Left lung (tissue), 10 donors: ENCODE data around the gene MKS1. TPM values are rescaled to one million over a fixed set of nuclear protein-coding genes. Genes with fewer than 3 reads are reported as not detected.

Source experiments
- ATAC-seq: fragments of 200-7000 bp; cut with Tn5 transposase; one replicate; pipeline ENCODE4 v1.9.1; 2020; ENCODE audit warnings: moderate library complexity
- DNase-seq, 4 donors: peaks; one replicate each; pipeline ENCODE4 v3.0.0-alpha.2; 2013 to 2020
- H3K27ac ChIP-seq, 2 donors: fragments of 200-600 bp; sonication (generic) in 1 of 2; one replicate each; pipeline versions ENCODE4 v1.5.0 to v1.8.0; 2020 to 2021
- H3K27me3 ChIP-seq, 2 donors: fragments of 200-600 bp; sonication (generic) in 1 of 2; one replicate each; pipeline versions ENCODE4 v1.5.0 to v1.8.0; 2020 to 2021
- H3K36me3 ChIP-seq, 2 donors: fragments of 200-600 bp; sonication (generic) in 1 of 2; one replicate each; pipeline versions ENCODE4 v1.5.0 to v1.8.0; 2020 to 2021
- H3K4me1 ChIP-seq, 2 donors: fragments of 200-600 bp; one replicate each; pipeline ENCODE4 v1.8.0; 2021
- H3K4me3 ChIP-seq, 2 donors: fragments of 200-600 bp; sonication (generic) in 1 of 2; one replicate each; pipeline versions ENCODE4 v1.5.0 to v1.8.0; 2020 to 2021; ENCODE audit warnings: mild to moderate bottlenecking in 1 of 2
- H3K9me3 ChIP-seq, 2 donors: fragments of 200-600 bp; sonication (generic) in 1 of 2; one replicate each; pipeline versions ENCODE4 v1.5.0 to v1.8.0; 2020 to 2021
- CTCF ChIP-seq, 2 donors: fragments of 200-600 bp; sonication (generic) in 1 of 2; IDR thresholded peaks; one replicate each; pipeline versions ENCODE4 v1.5.0 to v1.8.0; 2021; ENCODE audit warnings: antibody characterized with exemption in 2 of 2
- intact Hi-C, 2 donors: fragments of 100-400 bp; cut with DNase I; formaldehyde crosslinking; loops; one replicate each; pipeline versions ENCODE4 v1.11.2 to v1.14.2; 2022
- polyA plus RNA-seq, 6 donors: library from polyadenylated mRNA; unstranded; fragments of 120-200 nt; gene quantifications; one replicate each; pipeline ENCODE4 v1.2.1, GENCODE V29; 2013; ENCODE audit not compliant: insufficient read length in 6 of 6
- total RNA-seq, 2 donors: library from RNA; stranded (reverse); fragmentation: NEBNext Ultra II Directional; extraction: Animal tissue kit (Norgen Biotek cat#: 25700); gene quantifications; one replicate each; pipeline ENCODE4 v1.2.1, GENCODE V29; 2021
- donor health status: DM: no; HTN: yes; CAD: no.
- donor health status: DM: no; HTN: no; CAD: no.

MKS1 gene
- total and polyA plus RNA-seq, 8 donors = 16.4 to 46.8 (median 37.7) TPM

- peak; percentile 68 to 94 (median 75) for DNase-seq
- H3K4me1 ChIP-seq = peaks cover 2 to 19% of the 10 kb centered on the region in 2 donors
- ATAC-seq = peak; percentile 97
- no peak overlapping the region for H3K27ac ChIP-seq
- intact Hi-C loops = no loop called here
- peaks cover 6 to 61% of the 10 kb centered on the region in 2 donors for H3K27me3 ChIP-seq
- peak; percentile 92 to 97 for TF ChIP-seq CTCF (IDR thresholded peaks at IDR 0.05)
- H3K9me3 ChIP-seq = no peaks in the 10 kb centered on the region
- H3K36me3 ChIP-seq = no peaks in the 10 kb centered on the region
- peak overlapping the region; percentile 29 to 39 for H3K4me3 ChIP-seq
These were observed 30.4 kb upstream of the MKS1 start for GRCh38 chr17:58249270-58250133.

GRCh38 chr17:58248955-58249269, 29.9 kb upstream of the MKS1 start:
- Histone ChIP-seq H3K9me3 (no peaks in the 10 kb centered on the region), H3K27ac (no peak overlapping the region), H3K4me3 (peak overlapping the region in 1 of 2 donors; percentile 39), H3K36me3 (no peaks in the 10 kb centered on the region), H3K27me3 (peaks cover 6 to 58% of the 10 kb centered on the region in 2 donors), H3K4me1 (peaks cover 2 to 19% of the 10 kb centered on the region in 2 donors)
- peak; percentile 9 for ATAC-seq
- DNase-seq = no peak
- intact Hi-C loops = no loop called here
- no peak for TF ChIP-seq CTCF (IDR thresholded peaks at IDR 0.05)

- Histone ChIP-seq H3K27ac (no peak overlapping the region), H3K4me3 (no peak overlapping the region), H3K9me3 (no peaks in the 10 kb centered on the region), H3K4me1 (peaks cover 2 to 19% of the 10 kb centered on the region in 2 donors), H3K36me3 (no peaks in the 10 kb centered on the region), H3K27me3 (peaks cover 6 to 59% of the 10 kb centered on the region in 2 donors)
- DNase-seq (no peak), ATAC-seq (no peak)
- TF ChIP-seq CTCF (IDR thresholded peaks at IDR 0.05) = no peak
- intact Hi-C loops = no loop called here
These were observed 28.7 kb upstream of the MKS1 start for GRCh38 chr17:58247511-58248363.

GRCh38 chr17:58246781-58247180, 27.7 kb upstream of the MKS1 start:
- H3K4me3 ChIP-seq = no peak overlapping the region
- peaks cover 2 to 19% of the 10 kb centered on the region in 2 donors for H3K4me1 ChIP-seq
- intact Hi-C loops = no loop called here
- H3K27ac ChIP-seq = no peak overlapping the region
- no peak for TF ChIP-seq CTCF (IDR thresholded peaks at IDR 0.05)
- ATAC-seq = no peak
- no peaks in the 10 kb centered on the region for H3K9me3 ChIP-seq
- H3K36me3 ChIP-seq = no peaks in the 10 kb centered on the region
- H3K27me3 ChIP-seq = peaks cover 6 to 58% of the 10 kb centered on the region in 2 donors
- no peak for DNase-seq
